Activated B cell treated with CpG ODN at 0.5 μM for 24 hours (primary cell): ENCODE data around the gene SEPTIN2. TPM values are rescaled to one million over a fixed set of nuclear protein-coding genes. Genes with fewer than 3 reads are reported as not detected.
"Not testable (repeated sequence)": the region's sequence is repeated elsewhere in the genome, so short reads cannot be mapped to it uniquely, and the experiment has no call there.

ENCODE experiments used
- ATAC-seq: fragments of 200-7000 bp; cut with Tn5 transposase; one replicate; pipeline ENCODE4 v1.10.0; 2021; ENCODE audit warnings: low read depth, mild to moderate bottlenecking, moderate library complexity
- CTCF ChIA-PET: fragments of 350-600 bp; sonication (Branson Sonifier 250); formaldehyde crosslinking; loops from one replicate; lab custom pipeline; 2021; ENCODE audit warnings: antibody characterized with exemption; lab: Charles Lee
- POLR2A ChIA-PET: fragments of 350-600 bp; sonication (Branson Sonifier 250); formaldehyde crosslinking; loops from one replicate; lab custom pipeline; 2021; ENCODE audit warnings: antibody characterized with exemption; lab: Charles Lee
- DNase-seq: peaks from one replicate; pipeline ENCODE4 v3.0.0; 2022
- H3K27ac Mint-ChIP-seq: one replicate; pipeline ENCODE4 v1.8.0; 2020; ENCODE audit warnings: mixed read lengths
- H3K27me3 Mint-ChIP-seq: one replicate; pipeline ENCODE4 v1.8.0; 2021; ENCODE audit warnings: mixed read lengths
- H3K36me3 Mint-ChIP-seq: one replicate; pipeline ENCODE4 v1.8.0; 2021; ENCODE audit warnings: low read depth, mixed read lengths
- H3K4me1 Mint-ChIP-seq: one replicate; pipeline ENCODE4 v1.8.0; 2021; ENCODE audit warnings: mixed read lengths
- H3K4me3 Mint-ChIP-seq: one replicate; pipeline ENCODE4 v1.8.0; 2020; ENCODE audit warnings: mild to moderate bottlenecking, mixed read lengths
- H3K9me3 Mint-ChIP-seq: one replicate; pipeline ENCODE4 v1.8.0; 2020; ENCODE audit warnings: mixed read lengths
- CTCF ChIP-seq: fragments of 200-600 bp; IDR thresholded peaks from one replicate; pipeline ENCODE4 v1.8.0; 2022; ENCODE audit warnings: antibody characterized with exemption, mild to moderate bottlenecking
- intact Hi-C: fragments of 100-400 bp; cut with micrococcal nuclease; formaldehyde crosslinking; loops from one replicate; pipeline ENCODE4 v1.15.1; 2024
- total RNA-seq: library from RNA; stranded (reverse); gene quantifications from 2 replicates; pipeline ENCODE4 v1.2.3, GENCODE V29; 2022

Gene SEPTIN2
- total RNA-seq, 1 donor from 2014 or later = 251 TPM

DNA sequence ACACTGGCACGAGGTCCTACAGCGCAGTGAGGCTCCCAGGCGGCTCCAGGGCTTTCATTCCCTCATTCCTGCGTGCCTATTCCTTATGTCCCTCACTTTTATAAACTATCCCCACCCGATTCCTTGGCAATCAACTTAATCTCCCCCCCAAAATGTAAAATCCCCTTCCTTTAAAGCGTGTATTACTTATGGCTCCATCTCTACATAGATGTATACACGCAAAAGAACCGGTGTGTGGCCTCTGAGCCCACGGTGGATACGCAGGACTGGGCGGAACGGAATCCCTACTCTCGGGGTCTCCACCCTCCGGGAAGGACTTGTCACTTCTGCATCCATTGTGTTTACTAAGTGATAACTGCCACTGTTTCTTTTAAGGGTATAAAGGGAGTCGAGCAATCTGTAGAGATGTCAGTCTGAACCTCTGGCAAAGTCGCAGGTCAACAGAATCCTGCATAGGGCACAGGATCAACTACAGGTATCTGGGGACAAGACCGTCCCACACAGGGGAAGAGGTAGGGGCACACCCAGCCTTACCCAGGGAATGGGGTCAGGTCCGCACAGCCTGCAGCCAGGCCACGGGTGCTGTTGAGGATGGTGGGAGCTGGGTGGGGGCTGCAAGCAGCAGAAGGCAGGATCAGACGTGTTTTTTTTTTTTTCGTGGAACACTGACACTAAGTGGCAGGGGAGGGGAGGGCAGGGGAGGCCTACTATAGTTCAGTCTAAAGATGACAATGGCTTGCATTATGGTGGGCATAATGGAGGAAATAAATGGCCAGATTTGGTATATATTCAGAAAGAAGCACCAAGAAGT lies 42.3 kb upstream of the SEPTIN2 start:
- no peak for DNase-seq
- Mint-ChIP-seq H3K27ac (peak overlapping the region; percentile 24), H3K36me3 (peaks cover 10% of the 10 kb centered on the region), H3K27me3 (no peaks in the 10 kb centered on the region), H3K4me1 (peaks cover 33% of the 10 kb centered on the region), H3K9me3 (peaks cover 4% of the 10 kb centered on the region), H3K4me3 (peak overlapping the region; percentile 71)
- CTCF ChIA-PET = no interaction called here
- intact Hi-C loops = loop anchor here (5.0 to 10.0 kb wide), 3 partner anchors 84 to 341 kb away; partner anchors contain the start of gene FARP2
- no peak for TF ChIP-seq CTCF
- POLR2A ChIA-PET = no interaction called here
- ATAC-seq = no peak

- TF ChIP-seq CTCF = no peak
- DNase-seq = no peak
- ATAC-seq = no peak
- intact Hi-C loops = loop anchor here (5.0 to 10.0 kb wide), 3 partner anchors 83 to 341 kb away; partner anchors contain the start of gene FARP2
- Mint-ChIP-seq H3K9me3 (peaks cover 4% of the 10 kb centered on the region), H3K27ac (no peak overlapping the region), H3K4me3 (no peak overlapping the region), H3K4me1 (peaks cover 29% of the 10 kb centered on the region), H3K36me3 (peaks cover 5% of the 10 kb centered on the region), H3K27me3 (no peaks in the 10 kb centered on the region)
- CTCF ChIA-PET = no interaction called here
- POLR2A ChIA-PET = no interaction called here
Observed at GRCh38 chr2:241274127-241274526, 41.6 kb upstream of the SEPTIN2 start.

- CTCF ChIA-PET = no interaction called here
- ATAC-seq (no peak), DNase-seq (no peak)
- Mint-ChIP-seq H3K4me1 (peaks cover 33% of the 10 kb centered on the region), H3K27ac (no peak overlapping the region), H3K27me3 (no peaks in the 10 kb centered on the region), H3K36me3 (peaks cover 3% of the 10 kb centered on the region), H3K4me3 (no peak overlapping the region), H3K9me3 (peaks cover 4% of the 10 kb centered on the region)
- intact Hi-C loops = loop anchor here (10.0 kb wide), 1 partner anchor 339 kb away; no protein-coding TSS in a partner anchor
- no peak for TF ChIP-seq CTCF
- POLR2A ChIA-PET = no interaction called here
Observed at GRCh38 chr2:241275504-241275903, 40.2 kb upstream of the SEPTIN2 start.

DNA sequence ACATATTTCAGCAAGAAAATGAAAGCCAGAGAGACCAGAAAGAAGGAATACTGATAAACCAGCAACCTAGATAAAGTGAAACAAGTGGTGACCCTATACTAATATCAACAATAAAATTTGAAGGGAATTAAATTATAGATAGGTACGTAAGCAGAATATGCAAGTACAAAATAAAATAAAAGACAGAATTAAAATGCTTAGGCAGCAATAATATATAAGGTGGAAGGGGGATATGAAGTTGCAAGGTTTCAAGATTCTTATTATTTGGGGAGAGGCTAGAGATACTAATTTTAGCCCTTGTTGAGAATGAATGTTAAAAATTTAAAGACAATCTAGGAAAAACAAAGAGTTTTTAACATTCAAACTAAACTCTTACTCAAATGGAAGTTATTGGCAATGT lies 39.8 kb upstream of the SEPTIN2 start:
- no peak for TF ChIP-seq CTCF
- ChIA-PET POLR2A (no interaction called here), CTCF (no interaction called here)
- H3K27ac Mint-ChIP-seq = no peak overlapping the region
- DNase-seq (no peak), ATAC-seq (no peak)
- H3K36me3 Mint-ChIP-seq = peaks cover 3% of the 10 kb centered on the region
- intact Hi-C loops = loop anchor here (10.0 kb wide), 1 partner anchor 339 kb away; no protein-coding TSS in a partner anchor
- H3K9me3 Mint-ChIP-seq = peaks cover 4% of the 10 kb centered on the region
- H3K4me1 Mint-ChIP-seq = peaks cover 34% of the 10 kb centered on the region
- no peaks in the 10 kb centered on the region for H3K27me3 Mint-ChIP-seq
- no peak overlapping the region for H3K4me3 Mint-ChIP-seq

GRCh38 chr2:241278306-241278705 lies 37.4 kb upstream of the SEPTIN2 start:
- H3K9me3 Mint-ChIP-seq, ATAC-seq, CTCF ChIA-PET, H3K4me3 Mint-ChIP-seq, H3K36me3 Mint-ChIP-seq, DNase-seq, H3K27me3 Mint-ChIP-seq, H3K27ac Mint-ChIP-seq: not testable (repeated sequence)
- POLR2A ChIA-PET = interaction anchor here (2.7 kb wide), 1 partner anchor 37 kb away, joined by 6 read pairs; the partner anchor contains the start of gene HDLBP
- H3K4me1 Mint-ChIP-seq = peaks cover 19% of the 10 kb centered on the region
- intact Hi-C loops = loop anchor here (10.0 kb wide), 1 partner anchor 336 kb away; no protein-coding TSS in a partner anchor
